T-helper 2 cell treated with Interferon-gamma antibody and Interleukin-4, amounts not matched to agents 5 μg/mL and 100 μg/mL, for 36 hours (primary cell): ENCODE data around the gene GDPD2.
A peak's percentile ranks its signal among the peaks of the same experiment; 100 is the strongest.

Source experiments
- DNase-seq: peaks from one replicate; pipeline ENCODE4 v3.0.0; 2021; ENCODE audit warnings: low spot score
- H3K27ac Mint-ChIP-seq: one replicate; pipeline ENCODE4 v1.8.0; 2021; ENCODE audit warnings: mild to moderate bottlenecking, mixed read lengths
- H3K27me3 Mint-ChIP-seq: one replicate; pipeline ENCODE4 v1.8.0; 2021; ENCODE audit warnings: low read depth, mixed read lengths
- H3K36me3 Mint-ChIP-seq: one replicate; pipeline ENCODE4 v1.8.0; 2021; ENCODE audit warnings: low read depth, mixed read lengths
- H3K4me1 Mint-ChIP-seq: one replicate; pipeline ENCODE4 v1.8.0; 2021; ENCODE audit warnings: low read depth, mixed read lengths
- H3K4me3 Mint-ChIP-seq: one replicate; pipeline ENCODE4 v1.8.0; 2022; ENCODE audit warnings: mild to moderate bottlenecking, moderate library complexity, mixed read lengths
- H3K9me3 Mint-ChIP-seq: one replicate; pipeline ENCODE4 v1.8.0; 2021; ENCODE audit warnings: mixed read lengths

GDPD2 gene

DNA sequence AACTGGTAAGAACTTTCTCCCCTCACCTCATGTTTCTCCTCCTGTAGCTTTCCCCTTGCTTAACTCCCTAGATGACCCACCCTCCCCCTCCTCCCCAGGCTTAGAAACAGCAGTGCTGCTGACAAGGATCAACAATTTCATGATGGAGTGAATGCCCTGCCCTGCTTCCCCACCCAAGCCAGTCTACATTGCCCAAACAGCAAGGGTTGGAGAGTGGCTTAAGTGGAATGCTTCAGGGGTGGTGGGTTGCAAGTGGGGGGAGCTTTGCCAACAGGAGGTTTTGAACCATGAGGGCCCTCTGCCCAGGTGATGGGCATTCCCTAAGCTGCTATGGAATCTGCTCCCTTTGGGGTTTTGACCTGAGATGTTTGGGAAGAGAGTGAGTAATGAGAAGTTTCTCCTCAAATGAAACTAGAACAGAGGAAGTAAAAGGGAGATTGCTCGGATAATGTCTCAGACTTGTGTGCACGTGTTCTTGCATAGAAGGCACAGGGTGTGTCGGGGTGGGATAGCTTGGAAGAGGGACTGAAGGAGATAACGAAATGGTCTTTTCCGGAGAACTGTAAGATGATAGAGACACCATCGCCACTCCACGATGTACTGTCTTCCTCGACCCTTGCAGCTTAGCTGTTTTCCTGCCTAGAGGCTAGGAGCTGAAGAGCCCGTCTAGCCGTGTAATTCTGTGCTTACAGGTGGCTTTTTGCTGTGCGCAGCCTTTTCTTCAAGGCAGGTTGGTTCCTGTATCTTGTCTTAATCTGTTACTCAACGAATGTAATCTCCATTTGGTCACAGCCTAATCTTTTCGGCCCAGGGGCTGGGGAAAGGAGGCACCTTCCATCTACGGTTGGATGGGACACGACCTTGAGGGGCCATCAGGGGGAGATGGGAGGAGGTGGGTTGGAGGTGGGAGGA is 10.1 kb downstream of the GDPD2 start:
- Mint-ChIP-seq H3K4me3 (peak overlapping the region; percentile 91), H3K27ac (peak overlapping the region; percentile 92), H3K4me1 (peaks cover 12% of the 10 kb centered on the region), H3K36me3 (no peaks in the 10 kb centered on the region), H3K9me3 (no peaks in the 10 kb centered on the region), H3K27me3 (peaks cover 4% of the 10 kb centered on the region)
- DNase-seq = no peak

GRCh38 chrX:70433848-70434351 is 10.8 kb downstream of the GDPD2 start:
- no peaks in the 10 kb centered on the region for H3K9me3 Mint-ChIP-seq
- no peaks in the 10 kb centered on the region for H3K36me3 Mint-ChIP-seq
- peak overlapping the region; percentile 91 for H3K4me3 Mint-ChIP-seq
- DNase-seq = peak; percentile 72
- H3K27me3 Mint-ChIP-seq = peaks cover 4% of the 10 kb centered on the region
- peak overlapping the region; percentile 92 for H3K27ac Mint-ChIP-seq
- peaks cover 18% of the 10 kb centered on the region for H3K4me1 Mint-ChIP-seq

DNA sequence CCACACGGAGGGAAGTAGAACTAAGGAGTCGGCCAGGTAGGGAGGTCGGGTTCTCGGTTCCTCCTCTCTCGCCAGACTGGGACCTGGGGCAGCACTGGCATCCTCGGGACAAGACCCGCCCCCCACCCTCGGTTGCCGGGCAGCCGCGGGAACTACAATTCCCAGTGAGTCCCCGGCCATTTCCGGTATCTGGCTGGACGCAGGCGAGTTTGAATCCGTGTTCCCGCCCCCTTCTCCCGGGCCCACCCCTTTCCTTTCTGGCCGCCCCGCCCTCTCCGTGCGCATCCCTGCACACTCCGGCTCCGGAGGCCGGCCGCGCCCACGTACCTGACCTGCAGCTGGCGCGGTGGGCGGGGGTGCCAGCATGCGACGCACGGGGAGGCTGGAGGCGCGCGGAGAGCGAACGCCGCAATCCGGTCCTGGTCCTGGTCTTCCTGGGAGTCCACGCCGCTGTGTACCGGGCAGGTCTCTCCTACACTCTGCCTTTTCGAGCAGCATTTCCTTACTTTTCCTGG is 11.3 kb downstream of the GDPD2 start:
- Mint-ChIP-seq H3K27ac (peak overlapping the region; percentile 92), H3K4me1 (peaks cover 21% of the 10 kb centered on the region), H3K4me3 (peak overlapping the region; percentile 91), H3K36me3 (no peaks in the 10 kb centered on the region), H3K9me3 (no peaks in the 10 kb centered on the region), H3K27me3 (peaks cover 7% of the 10 kb centered on the region)
- DNase-seq = peak; percentile 58

- H3K4me3 Mint-ChIP-seq = peak overlapping the region; percentile 81
- peak overlapping the region; percentile 63 for H3K27ac Mint-ChIP-seq
- DNase-seq = no peak
- no peaks in the 10 kb centered on the region for H3K9me3 Mint-ChIP-seq
- H3K36me3 Mint-ChIP-seq = no peaks in the 10 kb centered on the region
- H3K4me1 Mint-ChIP-seq = peaks cover 23% of the 10 kb centered on the region
- H3K27me3 Mint-ChIP-seq = peaks cover 9% of the 10 kb centered on the region
Measured at GRCh38 chrX:70434914-70435586, 11.9 kb downstream of the GDPD2 start.

DNA sequence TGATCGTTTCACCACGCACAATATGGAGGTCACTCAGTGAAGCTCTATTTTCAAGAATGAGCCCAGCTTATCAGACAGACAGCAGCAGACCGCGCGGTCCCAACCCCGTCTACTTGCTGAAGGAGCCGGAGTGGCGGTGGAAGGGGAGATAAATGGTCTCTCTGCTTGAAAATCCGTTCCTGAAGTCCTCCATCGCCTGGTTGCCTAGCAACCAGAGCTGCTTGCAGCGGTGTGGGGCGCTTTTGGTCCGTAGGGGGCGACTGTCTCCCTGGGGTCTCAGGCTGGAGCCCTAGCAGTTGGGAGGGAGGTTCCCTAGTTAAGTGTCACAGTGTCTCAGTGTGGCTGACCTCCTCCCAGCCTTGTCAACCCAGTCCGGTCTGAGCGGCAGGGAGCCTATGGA is 13.2 kb downstream of the GDPD2 start:
- Mint-ChIP-seq H3K27ac (no peak overlapping the region), H3K4me1 (peaks cover 23% of the 10 kb centered on the region), H3K36me3 (no peaks in the 10 kb centered on the region), H3K4me3 (no peak overlapping the region), H3K9me3 (no peaks in the 10 kb centered on the region), H3K27me3 (peaks cover 18% of the 10 kb centered on the region)
- DNase-seq = no peak

- Mint-ChIP-seq H3K27me3 (peaks cover 25% of the 10 kb centered on the region), H3K4me1 (peaks cover 23% of the 10 kb centered on the region), H3K9me3 (no peaks in the 10 kb centered on the region), H3K36me3 (no peaks in the 10 kb centered on the region), H3K4me3 (no peak overlapping the region), H3K27ac (no peak overlapping the region)
- no peak for DNase-seq
Measured at GRCh38 chrX:70437011-70437410, 13.9 kb downstream of the GDPD2 start.

- H3K36me3 Mint-ChIP-seq = no peaks in the 10 kb centered on the region
- no peak overlapping the region for H3K4me3 Mint-ChIP-seq
- DNase-seq = no peak
- H3K4me1 Mint-ChIP-seq = peaks cover 23% of the 10 kb centered on the region
- H3K27me3 Mint-ChIP-seq = peaks cover 36% of the 10 kb centered on the region
- no peaks in the 10 kb centered on the region for H3K9me3 Mint-ChIP-seq
- no peak overlapping the region for H3K27ac Mint-ChIP-seq
Measured at GRCh38 chrX:70437921-70438665, 15.0 kb downstream of the GDPD2 start.

DNA sequence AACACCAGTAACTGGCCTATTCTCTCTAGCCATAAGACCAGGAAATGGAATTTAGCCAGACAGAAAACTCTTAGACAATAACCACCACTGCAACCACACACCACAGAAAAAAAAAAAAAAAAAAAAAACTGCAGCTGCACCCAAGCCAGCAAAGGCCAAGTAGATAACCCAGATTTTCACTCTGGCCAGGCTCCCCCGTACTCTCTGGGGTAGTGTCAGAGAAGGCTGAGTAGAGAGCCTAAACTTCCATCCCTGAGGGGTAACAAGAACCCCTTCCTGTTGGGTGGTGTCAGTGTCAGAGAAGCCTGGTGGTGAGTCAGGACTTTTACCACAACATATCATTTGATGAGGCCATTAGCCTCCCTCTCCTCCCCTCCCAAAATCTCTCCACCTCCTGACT is 15.9 kb downstream of the GDPD2 start:
- Mint-ChIP-seq H3K27ac (no peak overlapping the region), H3K27me3 (peaks cover 42% of the 10 kb centered on the region), H3K4me3 (no peak overlapping the region), H3K4me1 (peaks cover 16% of the 10 kb centered on the region), H3K9me3 (no peaks in the 10 kb centered on the region), H3K36me3 (no peaks in the 10 kb centered on the region)
- no peak for DNase-seq

- Mint-ChIP-seq H3K27me3 (peaks cover 63% of the 10 kb centered on the region), H3K4me3 (no peak overlapping the region), H3K36me3 (no peaks in the 10 kb centered on the region), H3K4me1 (peaks cover 10% of the 10 kb centered on the region), H3K9me3 (no peaks in the 10 kb centered on the region), H3K27ac (no peak overlapping the region)
- no peak for DNase-seq
Measured at GRCh38 chrX:70442224-70442623, 19.1 kb downstream of the GDPD2 start.

DNA sequence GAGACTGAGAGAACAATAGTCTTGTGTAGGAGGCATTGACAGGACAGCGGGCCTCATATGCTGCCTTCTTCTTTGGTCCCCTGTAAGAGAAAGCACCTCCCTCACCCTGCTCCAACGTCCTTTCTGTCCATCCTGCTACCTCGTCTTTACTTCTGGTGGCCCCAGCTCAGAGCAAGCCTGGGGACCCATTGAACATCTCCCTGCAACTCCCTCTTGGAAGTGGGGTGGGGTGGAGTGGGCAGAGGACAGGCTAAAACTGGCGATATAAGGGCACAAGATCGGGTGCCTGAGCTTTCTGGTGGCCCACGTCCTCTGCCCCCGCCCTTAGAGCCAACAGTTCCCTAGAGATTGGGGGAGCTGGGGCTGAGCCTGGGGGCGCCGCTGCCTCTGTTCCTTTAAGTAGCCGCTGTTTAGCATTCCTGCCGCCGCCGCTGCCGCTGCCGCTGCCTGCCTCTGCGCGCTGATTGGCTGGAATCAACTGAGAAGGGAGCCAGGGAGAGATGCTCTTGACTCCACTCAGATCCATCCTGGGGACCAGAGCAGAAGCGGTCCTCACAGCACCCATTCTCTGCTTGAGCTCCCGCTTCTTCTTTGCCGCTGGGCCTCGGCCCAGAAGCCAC is 21.3 kb downstream of the GDPD2 start, which contains the start of gene DLG3:
Gene DLG3 (plus strand): TSS at position 510 of the 620 bp plus-strand sequence. CDS start 367 bp downstream, outside the sequence.
- peaks cover 56% of the 10 kb centered on the region for H3K27me3 Mint-ChIP-seq
- H3K4me1 Mint-ChIP-seq = peaks cover 1% of the 10 kb centered on the region
- no peak within 1 kb of the TSS for H3K27ac Mint-ChIP-seq
- no peak for DNase-seq
- no peaks in the 10 kb centered on the region for H3K36me3 Mint-ChIP-seq
- H3K4me3 Mint-ChIP-seq = peak within 1 kb of the TSS; percentile 34
- H3K9me3 Mint-ChIP-seq = no peaks in the 10 kb centered on the region

GRCh38 chrX:70444946-70445656 is 22.0 kb downstream of the GDPD2 start:
- Mint-ChIP-seq H3K27me3 (peaks cover 54% of the 10 kb centered on the region), H3K9me3 (no peaks in the 10 kb centered on the region), H3K27ac (no peak overlapping the region), H3K36me3 (no peaks in the 10 kb centered on the region), H3K4me3 (no peak overlapping the region), H3K4me1 (no peaks in the 10 kb centered on the region)
- no peak for DNase-seq

DNA sequence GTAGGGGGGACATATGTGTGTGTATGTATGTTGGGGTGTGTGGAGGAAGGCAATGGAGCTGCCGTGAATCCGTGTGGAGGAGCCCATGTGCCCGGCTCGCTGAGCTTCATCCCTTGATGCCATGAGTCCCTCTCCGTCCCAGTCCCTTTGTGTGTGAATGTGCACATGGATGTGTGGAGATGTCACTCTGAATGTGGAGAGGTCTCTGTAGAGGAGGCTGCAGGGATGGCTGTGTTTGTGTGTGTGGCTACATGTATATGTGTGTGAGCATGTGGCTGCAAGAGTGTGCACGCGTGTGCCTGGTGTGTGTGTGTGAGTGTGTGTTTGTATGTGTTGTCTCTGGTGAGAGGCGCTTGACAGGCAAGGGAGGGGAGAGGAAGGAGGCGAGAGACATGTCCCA is 22.8 kb downstream of the GDPD2 start:
- Mint-ChIP-seq H3K27ac (no peak overlapping the region), H3K9me3 (no peaks in the 10 kb centered on the region), H3K4me3 (no peak overlapping the region), H3K27me3 (peaks cover 48% of the 10 kb centered on the region), H3K36me3 (no peaks in the 10 kb centered on the region), H3K4me1 (no peaks in the 10 kb centered on the region)
- no peak for DNase-seq
